Thymus (tissue), 11 donors: ENCODE measurements around the gene ARHGAP4. TPM values are rescaled to one million over a fixed set of nuclear protein-coding genes. Genes with fewer than 3 reads are reported as not detected.

Source experiments
- DNase-seq, 9 donors: peaks; one replicate each; pipeline ENCODE4 v3.0.0-alpha.2; 2013; ENCODE audit warnings: low spot score in 9 of 9, low read depth in 6 of 9, missing footprints in 1 of 9
- H3K27ac ChIP-seq, 2 donors: one replicate each; pipeline ENCODE4 v1.5.1; 2013; ENCODE audit warnings: control low read depth in 1 of 2, low read depth in 1 of 2, low read length in 1 of 2, mild to moderate bottlenecking in 1 of 2, moderate library complexity in 1 of 2
- H3K27me3 ChIP-seq, 2 donors: one replicate each; pipeline ENCODE4 v1.5.1; 2013; ENCODE audit warnings: low read length in 1 of 2; ENCODE audit not compliant: control insufficient read depth in 2 of 2, insufficient read depth in 1 of 2
- H3K36me3 ChIP-seq, 2 donors: one replicate each; pipeline ENCODE4 v1.5.1; 2013; ENCODE audit warnings: low read length in 1 of 2, mild to moderate bottlenecking in 1 of 2, moderate library complexity in 1 of 2; ENCODE audit not compliant: control insufficient read depth in 2 of 2, insufficient read depth in 2 of 2
- H3K4me1 ChIP-seq, 2 donors: one replicate each; pipeline ENCODE4 v1.5.1; 2013; ENCODE audit warnings: low read length in 2 of 2; ENCODE audit not compliant: control insufficient read depth in 2 of 2, insufficient read depth in 2 of 2
- H3K4me3 ChIP-seq, 2 donors: one replicate each; pipeline ENCODE4 v1.5.1; 2013; ENCODE audit warnings: low read length in 2 of 2, control low read depth in 1 of 2, mild to moderate bottlenecking in 1 of 2
- H3K9me3 ChIP-seq, 2 donors: one replicate each; pipeline ENCODE4 v1.5.1; 2013; ENCODE audit warnings: low read length in 1 of 2, mild to moderate bottlenecking in 1 of 2; ENCODE audit not compliant: control insufficient read depth in 2 of 2, insufficient read depth in 1 of 2
- WGBS: extraction: QIAGEN DNeasy Blood & Tissue Kit; methylation state at CpG from one replicate; pipeline ENCODE4 v1.1.7; 2013; 5-methylcytosine and 5-hydroxymethylcytosine counted together
- polyA plus RNA-seq: library from polyadenylated mRNA; stranded (reverse); fragments of 200-250 nt; gene quantifications from one replicate; pipeline ENCODE4 v1.2.3, GENCODE V29; 2013
- total RNA-seq: library from RNA; stranded (reverse); fragments of 120-200 nt; gene quantifications from one replicate; pipeline ENCODE4 v1.2.4, GENCODE V29; 2013
- donor health status: healthy.

ARHGAP4 gene
- total and polyA plus RNA-seq, 2 donors = 139 to 481 TPM

DNA sequence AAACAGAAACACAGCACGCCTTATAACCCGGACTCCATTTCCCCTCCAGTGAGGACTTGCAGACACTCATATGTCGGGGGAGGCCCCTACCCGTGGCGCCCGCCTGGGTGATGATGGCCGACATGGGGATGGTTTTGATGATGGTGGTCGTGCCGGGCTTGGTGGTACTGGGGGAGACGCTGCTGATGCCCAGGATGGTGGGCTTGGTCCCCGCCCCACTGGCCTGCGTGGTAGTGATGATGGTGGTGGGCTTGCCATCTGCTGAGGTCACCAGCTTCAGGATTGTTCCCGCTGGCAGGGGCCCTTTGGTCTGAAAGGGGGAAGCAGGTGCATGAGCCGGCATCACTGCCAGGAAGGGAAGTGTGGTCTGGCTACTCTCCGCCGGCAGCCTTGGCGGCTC, 31.2 kb upstream of the ARHGAP4 start:
- H3K4me3 ChIP-seq = no peak overlapping the region
- 93% methylated on average over 17 of the region's 17 CpGs for WGBS
- H3K27ac ChIP-seq = no peak overlapping the region
- H3K36me3 ChIP-seq = peaks cover 92 to 98% of the 10 kb centered on the region in 2 donors
- DNase-seq = no peak
- H3K9me3 ChIP-seq = no peaks in the 10 kb centered on the region
- H3K27me3 ChIP-seq = no peaks in the 10 kb centered on the region
- peaks cover 0 to 5% of the 10 kb centered on the region in 2 donors for H3K4me1 ChIP-seq

DNA sequence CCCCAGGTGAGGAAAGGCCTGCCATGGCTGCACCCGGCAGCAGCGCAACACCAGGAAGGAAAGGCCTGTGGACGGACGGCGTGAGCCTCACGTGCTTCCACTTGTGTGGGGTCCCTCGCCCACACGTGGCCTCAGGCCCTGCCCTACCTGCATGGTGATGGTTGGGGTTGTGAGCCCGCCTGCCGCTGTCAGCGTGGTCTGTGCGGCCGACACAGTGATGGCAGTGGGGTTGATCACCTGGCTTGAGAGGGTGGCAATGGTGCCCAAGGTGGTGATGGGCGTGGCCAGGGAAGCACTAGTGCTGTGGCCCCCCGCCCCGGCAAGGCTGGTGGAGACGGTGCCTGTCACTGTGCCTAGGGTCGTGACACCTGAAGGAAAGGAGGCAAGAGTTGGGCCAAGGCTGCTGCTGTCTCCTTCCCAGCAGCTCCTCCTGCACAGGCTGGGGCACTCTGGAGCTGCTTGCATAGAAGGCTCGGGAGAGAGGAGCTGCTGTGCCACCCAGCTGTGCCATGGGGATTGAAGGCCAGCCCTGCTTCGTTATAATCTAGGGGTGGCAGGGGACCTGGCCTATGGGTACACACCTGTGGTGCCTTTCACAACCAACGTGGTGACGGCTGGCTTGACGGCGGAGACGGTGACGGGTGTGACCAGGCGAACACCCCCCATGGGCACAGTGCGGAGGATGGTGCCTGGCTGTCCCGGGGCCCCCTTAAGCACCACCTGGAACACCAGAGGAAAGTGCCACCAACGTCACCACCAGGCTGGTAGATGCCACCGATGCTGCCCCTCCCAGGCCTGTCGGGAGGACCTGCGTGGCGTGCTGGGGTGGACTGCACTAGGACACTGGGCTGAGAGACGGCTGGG, 30.2 kb upstream of the ARHGAP4 start:
- Histone ChIP-seq H3K4me1 (peaks cover 0 to 5% of the 10 kb centered on the region in 2 donors), H3K27me3 (no peaks in the 10 kb centered on the region), H3K36me3 (peaks cover 92 to 98% of the 10 kb centered on the region in 2 donors), H3K4me3 (no peak overlapping the region), H3K27ac (no peak overlapping the region), H3K9me3 (no peaks in the 10 kb centered on the region)
- WGBS = 97% methylated on average over 35 of the region's 35 CpGs
- no peak for DNase-seq

GRCh38 chrX:153955228-153955732, 29.2 kb upstream of the ARHGAP4 start:
- H3K9me3 ChIP-seq = no peaks in the 10 kb centered on the region
- H3K27me3 ChIP-seq = no peaks in the 10 kb centered on the region
- WGBS = 94% methylated on average over 12 of the region's 12 CpGs
- H3K36me3 ChIP-seq = peaks cover 93 to 99% of the 10 kb centered on the region in 2 donors
- H3K4me3 ChIP-seq = no peak overlapping the region
- DNase-seq = no peak
- H3K4me1 ChIP-seq = peaks cover 0 to 5% of the 10 kb centered on the region in 2 donors
- H3K27ac ChIP-seq = no peak overlapping the region

DNA sequence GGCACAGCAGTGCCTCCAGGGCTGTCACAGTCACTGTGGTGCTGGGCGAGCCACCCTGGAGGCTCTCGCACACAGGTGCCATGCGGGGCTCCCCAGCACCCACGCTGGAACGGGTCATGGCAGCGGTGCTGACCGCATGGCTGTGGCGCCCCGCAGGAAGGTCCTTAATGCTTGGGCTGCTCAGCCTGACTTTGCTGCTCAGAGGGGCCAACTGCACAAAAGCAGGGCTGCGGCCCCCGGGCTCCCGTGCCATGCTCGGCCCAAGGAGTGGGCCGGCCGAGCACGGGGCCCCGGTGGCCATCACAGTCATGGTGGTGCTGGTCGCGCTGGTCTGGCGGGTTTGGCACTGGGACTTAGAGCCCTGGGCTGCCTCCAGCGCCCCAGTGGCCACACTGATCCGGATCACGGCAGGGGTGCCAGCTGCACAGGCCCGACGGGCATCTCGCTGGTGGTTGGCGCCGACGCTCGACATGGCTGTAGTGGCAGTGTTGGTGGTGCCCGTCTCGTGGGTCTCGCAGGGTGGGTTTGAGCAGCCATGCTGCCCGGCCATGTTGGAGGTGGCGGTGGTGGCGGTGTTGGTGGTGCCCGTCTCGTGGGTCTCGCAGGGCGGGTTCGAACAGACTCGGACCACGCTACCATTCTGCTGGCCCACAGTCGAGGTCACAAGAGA, 28.6 kb upstream of the ARHGAP4 start:
- H3K4me3 ChIP-seq = no peak overlapping the region

GRCh38 chrX:153953892-153954557, 28.0 kb upstream of the ARHGAP4 start:
- WGBS = 94% methylated on average over 33 of the region's 33 CpGs
- no peak for DNase-seq
- H3K4me1 ChIP-seq = peaks cover 0 to 15% of the 10 kb centered on the region in 2 donors
- no peak overlapping the region for H3K27ac ChIP-seq
- no peaks in the 10 kb centered on the region for H3K27me3 ChIP-seq
- peaks cover 90 to 98% of the 10 kb centered on the region in 2 donors for H3K36me3 ChIP-seq
- H3K4me3 ChIP-seq = no peak overlapping the region
- no peaks in the 10 kb centered on the region for H3K9me3 ChIP-seq

More for the DNA sequence above, 28.6 kb upstream of the ARHGAP4 start:
- Histone ChIP-seq H3K27ac (no peak overlapping the region), H3K4me1 (peaks cover 0 to 9% of the 10 kb centered on the region in 2 donors), H3K27me3 (no peaks in the 10 kb centered on the region), H3K36me3 (peaks cover 93 to 99% of the 10 kb centered on the region in 2 donors), H3K9me3 (no peaks in the 10 kb centered on the region)
- WGBS = 98% methylated on average over 44 of the region's 44 CpGs
- no peak for DNase-seq

DNA sequence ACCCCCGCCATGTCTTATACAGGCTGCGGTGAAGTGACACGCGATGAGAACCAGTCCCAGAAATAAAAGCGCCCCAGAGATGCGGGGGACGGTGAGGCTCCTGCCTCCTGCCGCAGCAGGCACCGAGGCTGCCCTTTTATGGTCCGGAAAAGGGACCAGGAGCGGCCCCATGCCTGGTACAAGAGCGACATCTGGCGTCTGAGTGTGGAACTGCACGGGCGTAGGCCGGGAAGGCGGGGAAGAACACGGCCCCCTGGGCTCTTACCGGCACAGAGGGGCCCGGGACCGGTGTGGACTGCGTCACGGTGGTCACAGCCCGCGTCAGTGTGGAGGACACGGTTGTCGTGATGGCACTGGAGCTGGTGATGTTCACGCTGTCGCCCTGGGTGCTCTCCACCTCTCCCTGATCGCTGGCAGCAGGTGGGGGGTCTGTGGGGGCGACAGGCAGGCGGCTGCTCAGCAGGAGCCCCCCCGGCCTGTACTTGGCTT, 27.3 kb upstream of the ARHGAP4 start:
- WGBS = 42% methylated on average over 33 of the region's 33 CpGs
- DNase-seq = peak in 2 of 9 donors; percentile 79 to 80
- Histone ChIP-seq H3K9me3 (no peaks in the 10 kb centered on the region), H3K27me3 (no peaks in the 10 kb centered on the region), H3K4me1 (peaks cover 0 to 21% of the 10 kb centered on the region in 2 donors), H3K27ac (peak overlapping the region in 1 of 2 donors; percentile 33), H3K36me3 (peaks cover 85 to 97% of the 10 kb centered on the region in 2 donors), H3K4me3 (no peak overlapping the region)

DNA sequence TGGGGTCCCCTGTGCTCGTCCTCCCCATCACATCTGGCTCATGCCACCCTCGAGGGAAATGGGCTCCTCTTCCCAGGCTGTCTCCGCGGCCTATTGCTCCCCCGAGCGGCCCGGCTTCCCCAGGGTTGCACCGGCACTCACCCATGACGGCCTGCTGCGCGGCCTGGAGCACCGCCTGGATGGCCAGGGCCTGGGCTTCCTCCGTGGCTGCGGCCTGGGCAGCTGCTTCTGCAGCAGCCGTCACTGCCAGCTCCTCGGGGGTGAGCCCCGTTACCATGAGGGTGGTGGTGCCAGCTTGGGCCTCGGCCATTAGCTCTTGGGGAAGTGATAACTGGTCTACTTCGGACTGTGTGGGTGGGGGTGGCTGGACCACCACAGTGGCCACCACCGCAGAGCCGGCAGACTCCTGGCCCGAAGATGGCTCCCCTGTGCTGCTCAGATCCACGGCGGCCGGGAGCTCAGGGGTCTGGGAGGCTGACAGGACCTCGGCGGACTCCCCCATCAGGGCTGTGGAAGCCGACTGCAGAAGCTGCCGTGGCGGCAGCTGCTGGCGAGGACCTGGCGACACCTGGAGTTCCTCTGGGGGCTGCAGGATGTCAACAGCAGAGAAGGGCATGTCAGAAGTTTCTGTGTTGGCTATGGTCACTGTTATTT, 26.4 kb upstream of the ARHGAP4 start:
- Histone ChIP-seq H3K4me1 (peaks cover 0 to 27% of the 10 kb centered on the region in 2 donors), H3K27me3 (no peaks in the 10 kb centered on the region), H3K4me3 (no peak overlapping the region), H3K9me3 (no peaks in the 10 kb centered on the region), H3K36me3 (peaks cover 85 to 94% of the 10 kb centered on the region in 2 donors), H3K27ac (no peak overlapping the region)
- DNase-seq = no peak
- 98% methylated on average over 32 of the region's 32 CpGs for WGBS

- Histone ChIP-seq H3K4me1 (peaks cover 2 to 32% of the 10 kb centered on the region in 2 donors), H3K9me3 (no peaks in the 10 kb centered on the region), H3K27me3 (no peaks in the 10 kb centered on the region), H3K27ac (no peak overlapping the region), H3K4me3 (no peak overlapping the region), H3K36me3 (peaks cover 78 to 91% of the 10 kb centered on the region in 2 donors)
- DNase-seq = no peak
- 98% methylated on average over 28 of the region's 28 CpGs for WGBS
Observed at GRCh38 chrX:153951683-153952372, 25.8 kb upstream of the ARHGAP4 start.
